Measurements from ENCODE around the gene MAST4. TPM values are rescaled to one million over a fixed set of nuclear protein-coding genes. Genes with fewer than 3 reads are reported as not detected.
A peak's percentile ranks its signal among the peaks of the same experiment; 100 is the strongest.

Gene MAST4
- total and polyA plus RNA-seq, 2 donors (not counting 1 experiment from before 2014, with no cell fraction given) = 7.0 to 15.2 TPM

DNA sequence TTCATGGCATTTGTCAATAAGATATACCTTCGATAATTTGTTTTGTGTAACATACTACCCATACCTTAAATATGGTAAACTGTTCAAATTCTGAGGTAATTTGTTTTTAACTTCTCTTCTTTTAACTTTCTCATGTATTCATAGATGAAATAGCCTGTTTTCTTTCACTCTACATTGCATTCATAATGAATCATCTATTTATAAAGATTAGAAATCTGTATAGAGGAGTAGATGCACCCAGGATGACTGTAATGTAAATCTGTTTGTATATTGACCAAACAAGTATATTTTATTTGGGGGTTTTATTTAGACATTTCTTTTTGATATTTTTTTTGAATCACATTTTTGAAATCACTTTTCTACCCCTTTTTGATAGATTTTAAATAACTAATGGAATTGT, 455.8 kb downstream of the MAST4 start:
- Histone ChIP-seq H3K9ac (ENCODE audit: insufficient read depth, low read length) (no peak overlapping the region), H3K4me2 (ENCODE audit: extremely low read depth, insufficient read depth, low read length) (no peak overlapping the region), H3K9me3 (ENCODE audit: control insufficient read depth, insufficient read depth, low read depth, low read length) (no peaks in the 10 kb centered on the region), H3K4me1 (ENCODE audit: control insufficient read depth, extremely low read depth, insufficient read depth, low read length) (no peaks in the 10 kb centered on the region), H2AFZ (ENCODE audit: low read length) (no peak overlapping the region), H3K36me3 (ENCODE audit: control insufficient read depth, insufficient read depth, low read length) (no peaks in the 10 kb centered on the region), H4K20me1 (ENCODE audit: control insufficient read depth, extremely low read depth, insufficient read depth, low read length) (peaks cover 3% of the 10 kb centered on the region), H3K27ac (ENCODE audit: insufficient read depth, low read length) (no peak overlapping the region), H3K27me3 (ENCODE audit: control insufficient read depth, insufficient read depth, low read length) (no peaks in the 10 kb centered on the region), H3K79me2 (ENCODE audit: control insufficient read depth, insufficient read depth, low read length) (no peaks in the 10 kb centered on the region), H3K4me3 (replicated peaks in 1 of 4; ENCODE audit: control extremely low read depth in 1 of 4, insufficient read depth in 1 of 4, low read depth in 3 of 4, low read length in 4 of 4) (no peak overlapping the region)
- TF ChIP-seq, protein P1, sequence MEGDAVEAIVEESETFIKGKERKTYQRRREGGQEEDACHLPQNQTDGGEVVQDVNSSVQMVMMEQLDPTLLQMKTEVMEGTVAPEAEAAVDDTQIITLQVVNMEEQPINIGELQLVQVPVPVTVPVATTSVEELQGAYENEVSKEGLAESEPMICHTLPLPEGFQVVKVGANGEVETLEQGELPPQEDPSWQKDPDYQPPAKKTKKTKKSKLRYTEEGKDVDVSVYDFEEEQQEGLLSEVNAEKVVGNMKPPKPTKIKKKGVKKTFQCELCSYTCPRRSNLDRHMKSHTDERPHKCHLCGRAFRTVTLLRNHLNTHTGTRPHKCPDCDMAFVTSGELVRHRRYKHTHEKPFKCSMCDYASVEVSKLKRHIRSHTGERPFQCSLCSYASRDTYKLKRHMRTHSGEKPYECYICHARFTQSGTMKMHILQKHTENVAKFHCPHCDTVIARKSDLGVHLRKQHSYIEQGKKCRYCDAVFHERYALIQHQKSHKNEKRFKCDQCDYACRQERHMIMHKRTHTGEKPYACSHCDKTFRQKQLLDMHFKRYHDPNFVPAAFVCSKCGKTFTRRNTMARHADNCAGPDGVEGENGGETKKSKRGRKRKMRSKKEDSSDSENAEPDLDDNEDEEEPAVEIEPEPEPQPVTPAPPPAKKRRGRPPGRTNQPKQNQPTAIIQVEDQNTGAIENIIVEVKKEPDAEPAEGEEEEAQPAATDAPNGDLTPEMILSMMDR (conservative IDR thresholded peaks at IDR 0.05 in 1 of 2, IDR thresholded peaks at IDR 0.05 in 1 of 2; ENCODE audit: low read depth in 1 of 2, low read length in 2 of 2) = no peak
- TF ChIP-seq EZH2 (IDR thresholded peaks at IDR 0.05; ENCODE audit: low read length, missing control alignments) = no peak
- DNase-seq (ENCODE audit: low read depth in 2 of 2) = no peak

DNA sequence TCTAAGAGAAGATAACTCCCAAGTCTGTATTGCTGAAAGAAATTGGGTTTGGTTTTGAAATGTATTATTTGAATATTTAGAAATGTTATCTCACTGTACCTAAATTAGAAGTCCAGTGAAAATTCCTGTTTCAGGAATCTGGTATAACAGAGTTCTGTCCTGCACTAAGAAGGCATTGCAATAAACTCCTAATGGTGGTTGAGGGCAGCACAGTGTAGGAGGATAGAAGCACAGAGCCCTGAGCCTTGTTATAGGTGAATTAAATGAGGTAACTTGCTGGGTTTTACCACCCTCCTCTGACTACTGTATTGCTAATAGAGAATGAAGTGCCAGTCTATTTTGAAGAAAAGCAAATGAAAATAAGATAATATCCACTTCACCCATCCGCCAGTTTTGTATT, 457.0 kb downstream of the MAST4 start:
- Histone ChIP-seq H3K9ac (ENCODE audit: insufficient read depth, low read length) (no peak overlapping the region), H4K20me1 (ENCODE audit: control insufficient read depth, extremely low read depth, insufficient read depth, low read length) (peaks cover 2% of the 10 kb centered on the region), H3K4me3 (replicated peaks in 1 of 4; ENCODE audit: control extremely low read depth in 1 of 4, insufficient read depth in 1 of 4, low read depth in 3 of 4, low read length in 4 of 4) (no peak overlapping the region), H3K27ac (ENCODE audit: insufficient read depth, low read length) (no peak overlapping the region), H2AFZ (ENCODE audit: low read length) (no peak overlapping the region), H3K36me3 (ENCODE audit: control insufficient read depth, insufficient read depth, low read length) (no peaks in the 10 kb centered on the region), H3K4me1 (ENCODE audit: control insufficient read depth, extremely low read depth, insufficient read depth, low read length) (no peaks in the 10 kb centered on the region), H3K4me2 (ENCODE audit: extremely low read depth, insufficient read depth, low read length) (no peak overlapping the region), H3K9me3 (ENCODE audit: control insufficient read depth, insufficient read depth, low read depth, low read length) (no peaks in the 10 kb centered on the region), H3K79me2 (ENCODE audit: control insufficient read depth, insufficient read depth, low read length) (no peaks in the 10 kb centered on the region), H3K27me3 (ENCODE audit: control insufficient read depth, insufficient read depth, low read length) (no peaks in the 10 kb centered on the region)
- no peak for TF ChIP-seq EZH2 (IDR thresholded peaks at IDR 0.05; ENCODE audit: low read length, missing control alignments)
- TF ChIP-seq, protein P1 (conservative IDR thresholded peaks at IDR 0.05 in 1 of 2, IDR thresholded peaks at IDR 0.05 in 1 of 2; ENCODE audit: low read depth in 1 of 2, low read length in 2 of 2) = no peak
- DNase-seq (ENCODE audit: low read depth in 2 of 2) = no peak

DNA sequence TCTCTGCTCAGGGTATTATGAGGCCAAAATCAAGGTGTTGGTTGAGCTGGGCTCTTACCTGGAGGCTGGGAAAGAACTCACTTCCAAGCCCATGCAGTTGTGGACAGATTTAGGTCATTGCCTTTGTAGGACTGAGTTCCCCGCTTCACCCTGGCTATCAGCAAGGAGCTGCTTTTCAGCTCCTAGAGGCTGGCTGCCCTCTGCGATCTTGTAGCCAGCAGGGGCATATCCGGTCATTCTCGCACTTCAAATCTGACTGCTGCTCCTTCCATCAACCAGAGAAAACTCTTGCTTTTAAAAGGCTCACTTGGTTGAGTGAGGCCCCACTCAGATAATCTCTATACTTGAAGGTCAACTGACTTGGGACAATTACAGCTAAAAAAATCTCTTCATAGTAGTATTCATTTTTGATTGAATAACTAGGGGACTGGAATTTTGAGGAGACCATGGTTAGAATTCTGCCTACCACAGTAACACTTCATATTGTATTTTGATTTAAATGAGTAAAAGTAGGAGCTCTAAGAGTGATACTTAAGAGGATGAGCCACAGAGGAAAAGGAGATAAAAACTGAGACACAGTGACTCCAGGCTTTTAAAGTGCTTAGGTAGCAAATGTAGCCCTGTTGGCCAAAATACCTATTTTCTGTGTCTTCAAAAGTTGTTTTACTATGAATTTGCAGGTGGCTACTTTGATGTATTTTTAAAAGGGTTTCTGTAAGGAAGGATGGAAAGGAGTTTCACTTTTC, 463.0 kb downstream of the MAST4 start:
- no peaks in the 10 kb centered on the region for H4K20me1 ChIP-seq (ENCODE audit: control insufficient read depth, extremely low read depth, insufficient read depth, low read length)
- peak overlapping the region; percentile 5 for H3K27ac ChIP-seq (ENCODE audit: insufficient read depth, low read length)
- H3K27me3 ChIP-seq (ENCODE audit: control insufficient read depth, insufficient read depth, low read length) = no peaks in the 10 kb centered on the region
- no peaks in the 10 kb centered on the region for H3K36me3 ChIP-seq (ENCODE audit: control insufficient read depth, insufficient read depth, low read length)
- no peaks in the 10 kb centered on the region for H3K4me1 ChIP-seq (ENCODE audit: control insufficient read depth, extremely low read depth, insufficient read depth, low read length)
- H3K4me2 ChIP-seq (ENCODE audit: extremely low read depth, insufficient read depth, low read length) = peak overlapping the region; percentile 39
- no peak for DNase-seq (ENCODE audit: low read depth in 2 of 2)
- H3K4me3 ChIP-seq (replicated peaks in 1 of 4; ENCODE audit: control extremely low read depth in 1 of 4, insufficient read depth in 1 of 4, low read depth in 3 of 4, low read length in 4 of 4) = peak overlapping the region in 1 of 4 experiments; percentile 32
- no peak overlapping the region for H3K9ac ChIP-seq (ENCODE audit: insufficient read depth, low read length)
- no peaks in the 10 kb centered on the region for H3K9me3 ChIP-seq (ENCODE audit: control insufficient read depth, insufficient read depth, low read depth, low read length)
- H3K79me2 ChIP-seq (ENCODE audit: control insufficient read depth, insufficient read depth, low read length) = no peaks in the 10 kb centered on the region
- TF ChIP-seq, protein P1 (conservative IDR thresholded peaks at IDR 0.05 in 1 of 2, IDR thresholded peaks at IDR 0.05 in 1 of 2; ENCODE audit: low read depth in 1 of 2, low read length in 2 of 2) = no peak
- TF ChIP-seq EZH2 (IDR thresholded peaks at IDR 0.05; ENCODE audit: low read length, missing control alignments) = no peak
- no peak overlapping the region for H2AFZ ChIP-seq (ENCODE audit: low read length)

Data from fibroblast of lung (primary cell).